Spinal cord (tissue), 10 donors: ENCODE results near the gene SMARCC1. TPM values are rescaled to one million over a fixed set of nuclear protein-coding genes. Genes with fewer than 3 reads are reported as not detected.

Experiments
- DNase-seq, 6 donors: peaks; one replicate each; pipeline versions ENCODE4 v3.0.0 to v3.0.0-alpha.2; 2013 to 2015; ENCODE audit warnings: low spot score in 6 of 6, low read depth in 4 of 6
- H3K27ac ChIP-seq: one replicate; pipeline ENCODE4 v1.5.1; 2013; ENCODE audit warnings: low read depth, low read length, control low read depth
- H3K27me3 ChIP-seq: one replicate; pipeline ENCODE4 v1.6.1; 2013; ENCODE audit warnings: low read length; ENCODE audit not compliant: control insufficient read depth, insufficient read depth
- H3K36me3 ChIP-seq: one replicate; pipeline ENCODE4 v1.6.1; 2013; ENCODE audit warnings: low read length; ENCODE audit not compliant: control insufficient read depth, insufficient read depth
- H3K4me1 ChIP-seq: one replicate; pipeline ENCODE4 v1.6.1; 2013; ENCODE audit warnings: low read length; ENCODE audit not compliant: control insufficient read depth, insufficient read depth
- H3K4me3 ChIP-seq: one replicate; pipeline ENCODE4 v1.5.1; 2013; ENCODE audit warnings: low read depth, low read length, control low read depth
- H3K9me3 ChIP-seq: one replicate; pipeline ENCODE4 v1.6.1; 2013; ENCODE audit warnings: low read length; ENCODE audit not compliant: control insufficient read depth, insufficient read depth
- WGBS: methylation state at CpG from one replicate; pipeline ENCODE4 v1.1.5; 2013; ENCODE audit warnings: missing lambda C conversion rate; ENCODE audit not compliant: insufficient coverage; 5-methylcytosine and 5-hydroxymethylcytosine counted together
- polyA plus RNA-seq, 2 donors: library from polyadenylated mRNA; unstranded; fragments of 120-200 nt; gene quantifications; one replicate each; pipeline ENCODE4 v1.2.1, GENCODE V29; 2013; ENCODE audit not compliant: insufficient read length in 2 of 2
- total RNA-seq, 2 donors: library from RNA; depleted of rRNA in 1 of 2; stranded (reverse); fragments of 120-200 nt in 1 of 2; fragments of >200 nt in 1 of 2; gene quantifications; one replicate each; pipeline versions ENCODE4 v1.2.3 to v1.2.4, GENCODE V29; 2013 to 2014
- donor health status: healthy.

SMARCC1 gene
- total and polyA plus RNA-seq, 4 donors = 32.3 to 48.5 (median 37.7) TPM

DNA sequence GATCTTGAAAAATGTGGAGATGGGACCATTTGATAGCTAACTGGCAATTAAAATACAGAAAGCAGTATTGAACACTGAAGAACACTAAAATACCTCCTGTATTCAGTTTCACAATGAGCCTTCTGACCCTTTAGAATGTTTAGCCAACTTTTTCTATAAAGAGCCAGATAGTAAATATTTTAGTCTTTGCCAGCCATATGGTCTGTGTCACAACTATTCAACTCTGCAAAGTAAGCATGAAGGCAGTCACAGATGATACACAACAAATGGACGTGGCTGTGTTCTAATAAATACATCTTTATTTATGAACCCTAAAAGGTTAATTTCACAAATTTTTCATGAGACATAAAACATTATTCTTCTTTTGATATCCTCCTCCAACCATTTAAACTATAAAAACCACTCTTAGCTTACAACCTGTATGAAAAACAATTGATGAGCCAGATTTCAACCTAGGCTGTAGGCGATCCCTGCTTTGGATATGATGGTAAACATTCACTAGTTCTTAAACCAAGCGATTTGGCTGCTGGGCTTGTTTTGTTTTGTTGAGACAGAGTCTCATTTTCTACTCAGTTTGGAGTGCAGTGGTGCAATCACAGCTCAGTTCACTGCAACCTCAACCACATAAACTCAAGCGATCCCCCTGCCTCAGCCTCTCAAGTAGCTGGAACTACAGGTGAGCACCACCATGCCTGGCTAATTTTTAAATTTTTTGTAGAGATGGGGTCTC lies 189.5 kb downstream of the SMARCC1 start:
- Histone ChIP-seq H3K4me1 (no peaks in the 10 kb centered on the region), H3K36me3 (peaks cover 36% of the 10 kb centered on the region)

GRCh38 chr3:47590216-47590615 lies 191.5 kb downstream of the SMARCC1 start:
- Histone ChIP-seq H3K27ac (no peak overlapping the region), H3K9me3 (no peaks in the 10 kb centered on the region), H3K27me3 (no peaks in the 10 kb centered on the region), H3K36me3 (peaks cover 28% of the 10 kb centered on the region), H3K4me1 (no peaks in the 10 kb centered on the region), H3K4me3 (no peak overlapping the region)
- WGBS = 88% methylated on average over 1 of the region's 2 CpGs
- no peak for DNase-seq

More for the DNA sequence above, 189.5 kb downstream of the SMARCC1 start:
- no peak for DNase-seq
- no CpG with 5 or more reads among the region's 4 CpGs for WGBS
- Histone ChIP-seq H3K9me3 (no peaks in the 10 kb centered on the region), H3K27ac (no peak overlapping the region), H3K27me3 (no peaks in the 10 kb centered on the region), H3K4me3 (no peak overlapping the region)

DNA sequence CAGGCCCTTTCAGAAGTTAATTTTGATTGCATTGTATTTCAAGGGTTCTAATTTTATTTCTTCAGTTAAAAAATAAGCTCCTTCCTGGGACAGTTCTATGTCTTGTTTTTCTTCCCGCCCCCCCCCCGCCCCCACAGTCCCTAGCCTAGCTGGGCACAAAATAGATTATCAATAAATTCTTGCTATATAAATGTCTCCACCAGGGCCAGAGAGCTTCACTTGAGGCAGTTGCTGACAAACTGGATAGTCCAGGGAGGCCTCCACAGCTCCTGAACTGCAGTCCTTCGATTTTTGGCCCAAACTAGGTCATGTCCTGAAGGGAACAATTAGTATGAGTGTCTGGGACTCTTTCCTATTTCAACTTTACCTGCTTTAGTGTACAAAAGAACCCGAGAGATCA lies 193.1 kb downstream of the SMARCC1 start:
- DNase-seq = no peak
- H3K9me3 ChIP-seq = no peaks in the 10 kb centered on the region
- H3K4me1 ChIP-seq = no peaks in the 10 kb centered on the region
- peaks cover 20% of the 10 kb centered on the region for H3K36me3 ChIP-seq
- H3K27me3 ChIP-seq = no peaks in the 10 kb centered on the region
- no CpG with 5 or more reads among the region's 4 CpGs for WGBS
- H3K27ac ChIP-seq = no peak overlapping the region
- H3K4me3 ChIP-seq = no peak overlapping the region

DNA sequence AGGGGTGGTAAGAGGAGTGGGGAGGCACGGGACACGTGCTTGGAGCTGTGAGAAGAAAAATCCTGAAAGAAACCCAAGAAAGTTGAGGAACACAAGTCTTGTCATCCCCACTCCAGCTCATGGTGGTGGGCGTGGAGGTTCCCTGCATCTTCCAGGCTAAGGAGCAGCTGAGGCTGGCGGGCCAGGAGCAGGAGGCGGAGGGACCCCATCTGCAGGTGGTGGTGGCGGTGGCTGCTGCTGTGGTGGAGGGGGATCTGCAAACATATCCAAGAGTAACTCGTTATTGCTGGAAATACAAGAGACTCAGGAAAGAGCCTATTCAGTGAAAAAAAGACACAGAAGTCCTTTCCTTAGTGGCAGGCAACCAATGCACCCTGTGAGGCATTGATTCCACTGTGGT lies 193.6 kb downstream of the SMARCC1 start:
- 97% methylated on average over 7 of the region's 7 CpGs for WGBS
- Histone ChIP-seq H3K27me3 (no peaks in the 10 kb centered on the region), H3K4me3 (no peak overlapping the region), H3K36me3 (peaks cover 17% of the 10 kb centered on the region), H3K27ac (no peak overlapping the region), H3K9me3 (no peaks in the 10 kb centered on the region), H3K4me1 (no peaks in the 10 kb centered on the region)
- DNase-seq = no peak

- no peak for DNase-seq
- Histone ChIP-seq H3K36me3 (peaks cover 14% of the 10 kb centered on the region), H3K27me3 (no peaks in the 10 kb centered on the region), H3K4me1 (no peaks in the 10 kb centered on the region), H3K4me3 (no peak overlapping the region), H3K27ac (no peak overlapping the region), H3K9me3 (no peaks in the 10 kb centered on the region)
- WGBS = 100% methylated on average over 1 of the region's 6 CpGs
These were observed 194.9 kb downstream of the SMARCC1 start for GRCh38 chr3:47586746-47587145.

DNA sequence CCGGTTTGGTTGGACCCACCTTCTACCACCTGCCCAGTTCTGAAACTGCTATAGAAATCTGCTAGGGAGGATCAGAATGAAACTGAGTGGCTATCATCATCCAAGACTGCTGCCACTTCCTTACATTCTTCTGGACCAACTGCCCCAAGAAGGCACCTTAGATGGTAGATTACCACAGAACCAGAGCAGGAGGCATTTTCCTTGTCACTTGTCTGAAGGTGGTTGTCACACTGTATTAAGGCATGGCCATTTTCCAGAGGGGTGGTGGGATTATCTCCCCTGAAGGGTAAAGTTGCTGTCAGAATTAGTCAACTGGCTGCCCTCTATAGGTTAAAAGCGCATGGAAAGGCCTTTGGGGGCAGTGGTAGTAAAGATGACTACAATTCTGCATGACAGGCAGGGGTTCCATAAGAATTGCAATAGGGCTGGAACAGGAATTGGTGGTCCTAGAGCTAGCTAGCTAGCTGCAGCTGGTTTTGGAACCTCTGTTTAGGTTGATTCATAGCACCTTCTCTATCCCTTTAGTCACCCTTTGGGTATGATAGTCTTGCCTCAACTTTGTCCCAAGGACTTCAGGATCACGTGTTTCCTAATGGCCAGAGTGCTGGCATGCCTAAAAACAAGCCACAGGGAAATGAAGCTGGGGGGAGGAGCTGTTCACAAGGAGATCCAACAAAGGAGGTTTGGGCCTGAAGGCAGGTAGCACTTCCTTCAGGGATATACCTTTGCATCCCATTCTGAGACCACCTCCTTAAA lies 198.2 kb downstream of the SMARCC1 start:
- no peak for DNase-seq
- H3K27me3 ChIP-seq = no peaks in the 10 kb centered on the region
- H3K4me3 ChIP-seq = no peak overlapping the region
- no peaks in the 10 kb centered on the region for H3K9me3 ChIP-seq
- H3K4me1 ChIP-seq = peaks cover 7% of the 10 kb centered on the region
- WGBS = 79% methylated on average over 2 of the region's 3 CpGs
- peaks cover 10% of the 10 kb centered on the region for H3K36me3 ChIP-seq
- no peak overlapping the region for H3K27ac ChIP-seq

GRCh38 chr3:47581835-47582234 lies 199.9 kb downstream of the SMARCC1 start:
- Histone ChIP-seq H3K27ac (no peak overlapping the region), H3K4me3 (no peak overlapping the region), H3K4me1 (peaks cover 19% of the 10 kb centered on the region), H3K27me3 (no peaks in the 10 kb centered on the region), H3K36me3 (peaks cover 11% of the 10 kb centered on the region), H3K9me3 (no peaks in the 10 kb centered on the region)
- DNase-seq = no peak
- WGBS = 94% methylated on average over 2 of the region's 4 CpGs

DNA sequence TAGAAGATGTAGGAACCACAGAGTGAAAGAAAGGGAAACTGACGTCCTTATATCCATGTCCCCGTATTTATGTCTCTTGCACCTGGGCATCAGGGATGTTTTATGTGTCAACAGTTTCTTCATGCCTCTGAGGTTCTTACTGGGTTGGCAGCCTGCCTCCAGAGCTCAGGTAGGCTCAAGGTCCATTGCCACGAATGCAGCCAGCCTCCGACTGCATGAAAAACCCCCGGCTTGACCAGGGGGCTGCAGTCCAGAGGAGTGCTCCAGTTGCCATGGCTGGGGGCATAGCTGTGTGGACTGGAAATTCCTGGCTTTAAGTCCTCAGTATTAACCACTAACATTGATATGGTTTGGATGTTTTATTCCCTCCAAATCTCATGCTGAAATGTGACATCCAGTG lies 200.3 kb downstream of the SMARCC1 start:
- H3K36me3 ChIP-seq = peaks cover 15% of the 10 kb centered on the region
- DNase-seq = no peak
- no peak overlapping the region for H3K27ac ChIP-seq
- no peak overlapping the region for H3K4me3 ChIP-seq
- peaks cover 23% of the 10 kb centered on the region for H3K4me1 ChIP-seq
- H3K27me3 ChIP-seq = no peaks in the 10 kb centered on the region
- H3K9me3 ChIP-seq = no peaks in the 10 kb centered on the region
- 65% methylated on average over 5 of the region's 5 CpGs for WGBS

GRCh38 chr3:47580481-47580880 lies 201.2 kb downstream of the SMARCC1 start:
- Histone ChIP-seq H3K27ac (no peak overlapping the region), H3K9me3 (no peaks in the 10 kb centered on the region), H3K36me3 (peaks cover 25% of the 10 kb centered on the region)

DNA sequence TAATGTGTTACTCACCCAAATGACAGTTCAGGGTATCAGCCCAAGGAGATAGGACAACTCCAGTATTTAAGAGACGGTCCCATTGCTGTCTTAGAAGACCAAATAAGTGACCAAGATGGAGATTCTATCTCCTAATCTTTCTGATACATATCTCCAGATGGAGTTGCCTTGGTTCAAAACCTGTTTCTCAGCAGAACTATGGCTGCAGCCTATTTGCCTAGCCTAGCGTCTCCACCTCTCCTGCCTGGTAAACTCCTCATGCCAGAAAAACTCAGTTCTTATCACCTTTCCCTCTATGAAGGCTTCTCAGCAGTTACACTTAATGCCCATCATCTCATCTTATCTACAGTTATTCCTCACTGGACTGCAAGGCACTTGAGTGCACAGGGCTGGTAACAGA lies 201.8 kb downstream of the SMARCC1 start:
- Histone ChIP-seq H3K4me3 (no peak overlapping the region), H3K27me3 (no peaks in the 10 kb centered on the region), H3K36me3 (peaks cover 25% of the 10 kb centered on the region), H3K4me1 (peaks cover 38% of the 10 kb centered on the region), H3K9me3 (no peaks in the 10 kb centered on the region), H3K27ac (no peak overlapping the region)
- WGBS = 100% methylated on average over 2 of the region's 2 CpGs
- DNase-seq = no peak

More at GRCh38 chr3:47580481-47580880, 201.2 kb downstream of the SMARCC1 start:
- DNase-seq = no peak
- Histone ChIP-seq H3K27me3 (no peaks in the 10 kb centered on the region), H3K4me1 (peaks cover 33% of the 10 kb centered on the region), H3K4me3 (no peak overlapping the region)
- WGBS = 40% methylated on average over 1 of the region's 4 CpGs
